ENCODE results near the gene GCG. TPM values are rescaled to one million over a fixed set of nuclear protein-coding genes. Genes with fewer than 3 reads are reported as not detected.

Gene GCG
- total and polyA plus RNA-seq, 4 donors: not detected

DNA sequence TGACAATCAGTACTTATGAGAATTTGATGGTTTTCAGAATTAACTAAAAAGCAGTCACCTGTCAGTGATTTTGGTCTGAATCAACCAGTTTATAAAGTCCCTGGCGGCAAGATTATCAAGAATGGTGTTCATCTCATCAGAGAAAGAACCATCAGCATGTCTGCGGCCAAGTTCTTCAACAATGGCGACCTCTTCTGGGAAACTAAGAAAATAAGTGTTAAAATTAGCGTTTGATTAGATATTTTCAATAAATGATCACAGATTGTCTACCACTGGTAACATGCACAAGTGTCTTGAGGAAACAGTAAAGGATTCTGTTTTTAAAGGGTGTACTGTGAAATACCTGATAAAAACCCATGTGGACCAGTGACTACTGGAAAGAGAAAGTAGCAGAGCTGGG lies 8.1 kb downstream of the GCG start:
- H3K9me3 ChIP-seq (ENCODE audit: control insufficient read depth in 4 of 4, low read length in 3 of 4): no peaks in the 10 kb centered on the region
- TF ChIP-seq FOXA2 (IDR thresholded peaks at IDR 0.05): no peak
- TF ChIP-seq EGR1 (IDR thresholded peaks at IDR 0.05; ENCODE audit: low read depth in 2 of 2): no peak
- TF ChIP-seq, protein P1, sequence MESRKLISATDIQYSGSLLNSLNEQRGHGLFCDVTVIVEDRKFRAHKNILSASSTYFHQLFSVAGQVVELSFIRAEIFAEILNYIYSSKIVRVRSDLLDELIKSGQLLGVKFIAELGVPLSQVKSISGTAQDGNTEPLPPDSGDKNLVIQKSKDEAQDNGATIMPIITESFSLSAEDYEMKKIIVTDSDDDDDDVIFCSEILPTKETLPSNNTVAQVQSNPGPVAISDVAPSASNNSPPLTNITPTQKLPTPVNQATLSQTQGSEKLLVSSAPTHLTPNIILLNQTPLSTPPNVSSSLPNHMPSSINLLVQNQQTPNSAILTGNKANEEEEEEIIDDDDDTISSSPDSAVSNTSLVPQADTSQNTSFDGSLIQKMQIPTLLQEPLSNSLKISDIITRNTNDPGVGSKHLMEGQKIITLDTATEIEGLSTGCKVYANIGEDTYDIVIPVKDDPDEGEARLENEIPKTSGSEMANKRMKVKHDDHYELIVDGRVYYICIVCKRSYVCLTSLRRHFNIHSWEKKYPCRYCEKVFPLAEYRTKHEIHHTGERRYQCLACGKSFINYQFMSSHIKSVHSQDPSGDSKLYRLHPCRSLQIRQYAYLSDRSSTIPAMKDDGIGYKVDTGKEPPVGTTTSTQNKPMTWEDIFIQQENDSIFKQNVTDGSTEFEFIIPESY (IDR thresholded peaks at IDR 0.05): no peak
- no peak for TF ChIP-seq HNF4A (conservative IDR thresholded peaks at IDR 0.05)
- TF ChIP-seq, protein P2, sequence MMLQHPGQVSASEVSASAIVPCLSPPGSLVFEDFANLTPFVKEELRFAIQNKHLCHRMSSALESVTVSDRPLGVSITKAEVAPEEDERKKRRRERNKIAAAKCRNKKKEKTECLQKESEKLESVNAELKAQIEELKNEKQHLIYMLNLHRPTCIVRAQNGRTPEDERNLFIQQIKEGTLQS (IDR thresholded peaks at IDR 0.05): no peak
- no peak for TF ChIP-seq JUND (IDR thresholded peaks at IDR 0.05)
- TF ChIP-seq NR2F2 (IDR thresholded peaks at IDR 0.05): no peak
- TF ChIP-seq SP1 (IDR thresholded peaks at IDR 0.05): no peak
- TF ChIP-seq, protein P3, sequence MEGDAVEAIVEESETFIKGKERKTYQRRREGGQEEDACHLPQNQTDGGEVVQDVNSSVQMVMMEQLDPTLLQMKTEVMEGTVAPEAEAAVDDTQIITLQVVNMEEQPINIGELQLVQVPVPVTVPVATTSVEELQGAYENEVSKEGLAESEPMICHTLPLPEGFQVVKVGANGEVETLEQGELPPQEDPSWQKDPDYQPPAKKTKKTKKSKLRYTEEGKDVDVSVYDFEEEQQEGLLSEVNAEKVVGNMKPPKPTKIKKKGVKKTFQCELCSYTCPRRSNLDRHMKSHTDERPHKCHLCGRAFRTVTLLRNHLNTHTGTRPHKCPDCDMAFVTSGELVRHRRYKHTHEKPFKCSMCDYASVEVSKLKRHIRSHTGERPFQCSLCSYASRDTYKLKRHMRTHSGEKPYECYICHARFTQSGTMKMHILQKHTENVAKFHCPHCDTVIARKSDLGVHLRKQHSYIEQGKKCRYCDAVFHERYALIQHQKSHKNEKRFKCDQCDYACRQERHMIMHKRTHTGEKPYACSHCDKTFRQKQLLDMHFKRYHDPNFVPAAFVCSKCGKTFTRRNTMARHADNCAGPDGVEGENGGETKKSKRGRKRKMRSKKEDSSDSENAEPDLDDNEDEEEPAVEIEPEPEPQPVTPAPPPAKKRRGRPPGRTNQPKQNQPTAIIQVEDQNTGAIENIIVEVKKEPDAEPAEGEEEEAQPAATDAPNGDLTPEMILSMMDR (IDR thresholded peaks at IDR 0.05; ENCODE audit: low read depth, low read length, missing input control): no peak
- TF ChIP-seq TAF1 (conservative IDR thresholded peaks at IDR 0.05): no peak
- TF ChIP-seq RAD21 (IDR thresholded peaks at IDR 0.05): no peak
- TF ChIP-seq GABPA (IDR thresholded peaks at IDR 0.05 in 1 of 2, conservative IDR thresholded peaks at IDR 0.05 in 1 of 2): no peak
- TF ChIP-seq, protein P4, sequence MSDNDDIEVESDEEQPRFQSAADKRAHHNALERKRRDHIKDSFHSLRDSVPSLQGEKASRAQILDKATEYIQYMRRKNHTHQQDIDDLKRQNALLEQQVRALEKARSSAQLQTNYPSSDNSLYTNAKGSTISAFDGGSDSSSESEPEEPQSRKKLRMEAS (IDR thresholded peaks at IDR 0.05): no peak
- no peak for TF ChIP-seq RXRA (IDR thresholded peaks at IDR 0.05)
- H3K27me3 ChIP-seq (ENCODE audit: control insufficient read depth in 4 of 4, insufficient read depth in 4 of 4, low read length in 3 of 4): peaks cover 0 to 6% (median 0%) of the 10 kb centered on the region in 4 donors
- no peak overlapping the region for H3K9ac ChIP-seq (ENCODE audit: low read depth in 1 of 2, low read length in 2 of 2)
- no peak overlapping the region for H3K27ac ChIP-seq (ENCODE audit: low read depth in 1 of 2, low read length in 2 of 2)
- H3K4me1 ChIP-seq (ENCODE audit: control insufficient read depth in 4 of 4, insufficient read depth in 4 of 4, low read length in 3 of 4): peaks cover 0 to 2% (median 0%) of the 10 kb centered on the region in 4 donors
- no peak overlapping the region for H3K4me3 ChIP-seq (ENCODE audit: low read depth in 1 of 3, low read length in 3 of 3)
- WGBS: 88% methylated on average over 4 of the region's 4 CpGs
- no peaks in the 10 kb centered on the region for H3K36me3 ChIP-seq (ENCODE audit: control insufficient read depth in 4 of 4, insufficient read depth in 3 of 4, low read depth in 1 of 4, low read length in 3 of 4)
- DNase-seq (ENCODE audit: low spot score): no peak

DNA sequence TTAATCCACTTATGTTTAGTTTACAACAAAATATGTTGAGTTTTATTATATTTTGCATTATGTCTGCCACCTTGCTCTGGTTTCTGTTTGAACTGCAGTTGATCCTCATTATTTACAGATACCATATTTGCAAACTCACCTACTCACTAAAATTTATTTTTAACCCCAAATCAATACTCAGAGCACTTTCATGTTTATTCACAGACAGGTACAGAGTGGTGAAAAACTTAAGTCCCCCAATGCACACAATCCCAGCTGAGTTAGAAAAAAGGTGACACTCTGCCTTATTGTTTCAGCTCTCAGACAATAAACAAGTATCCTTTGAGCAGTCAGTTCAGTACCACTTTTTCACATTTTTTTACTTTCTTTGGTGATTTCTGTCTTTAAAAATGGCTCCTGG lies 13.7 kb downstream of the GCG start:
- no peaks in the 10 kb centered on the region for H3K36me3 ChIP-seq (ENCODE audit: control insufficient read depth in 4 of 4, insufficient read depth in 3 of 4, low read depth in 1 of 4, low read length in 3 of 4)
- DNase-seq (ENCODE audit: low spot score): no peak
- TF ChIP-seq YY1 (IDR thresholded peaks at IDR 0.05) (peak; percentile 40), JUND (IDR thresholded peaks at IDR 0.05) (no peak)
- TF ChIP-seq, protein P4 (IDR thresholded peaks at IDR 0.05): no peak

DNA sequence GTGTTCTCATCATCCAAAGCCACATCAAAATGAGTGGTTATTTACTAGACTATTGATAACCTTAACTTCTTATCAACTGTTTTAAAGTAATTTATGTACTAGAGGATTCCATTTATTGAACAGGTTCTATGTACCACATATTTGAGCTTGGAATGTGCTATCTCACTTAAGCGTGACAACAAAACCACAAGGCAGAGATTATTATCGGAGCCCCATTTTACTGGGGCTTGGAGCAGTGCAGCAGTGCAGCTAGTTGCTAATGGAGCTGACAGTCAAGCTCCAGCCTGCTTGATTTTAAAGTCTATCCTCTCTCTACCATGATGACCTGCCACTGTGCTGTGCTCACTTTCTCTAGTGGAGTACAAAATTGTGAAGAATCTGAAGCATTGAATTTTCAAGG lies 24.6 kb downstream of the GCG start:
- Histone ChIP-seq H3K4me1 (ENCODE audit: control insufficient read depth in 4 of 4, insufficient read depth in 4 of 4, low read length in 3 of 4) (no peaks in the 10 kb centered on the region), H3K36me3 (ENCODE audit: control insufficient read depth in 4 of 4, insufficient read depth in 3 of 4, low read depth in 1 of 4, low read length in 3 of 4) (no peaks in the 10 kb centered on the region), H3K27ac (ENCODE audit: low read depth in 1 of 2, low read length in 2 of 2) (no peak overlapping the region), H3K9me3 (ENCODE audit: control insufficient read depth in 4 of 4, low read length in 3 of 4) (no peaks in the 10 kb centered on the region), H3K9ac (ENCODE audit: low read depth in 1 of 2, low read length in 2 of 2) (no peak overlapping the region), H3K27me3 (ENCODE audit: control insufficient read depth in 4 of 4, insufficient read depth in 4 of 4, low read length in 3 of 4) (no peaks in the 10 kb centered on the region), H3K4me3 (ENCODE audit: low read depth in 1 of 3, low read length in 3 of 3) (no peak overlapping the region)
- 91% methylated on average over 2 of the region's 2 CpGs for WGBS
- no peak for DNase-seq (ENCODE audit: low spot score)
- TF ChIP-seq SP1 (IDR thresholded peaks at IDR 0.05): no peak
- TF ChIP-seq GABPA (IDR thresholded peaks at IDR 0.05 in 1 of 2, conservative IDR thresholded peaks at IDR 0.05 in 1 of 2): no peak
- no peak for TF ChIP-seq YY1 (IDR thresholded peaks at IDR 0.05)
- TF ChIP-seq, protein P5, sequence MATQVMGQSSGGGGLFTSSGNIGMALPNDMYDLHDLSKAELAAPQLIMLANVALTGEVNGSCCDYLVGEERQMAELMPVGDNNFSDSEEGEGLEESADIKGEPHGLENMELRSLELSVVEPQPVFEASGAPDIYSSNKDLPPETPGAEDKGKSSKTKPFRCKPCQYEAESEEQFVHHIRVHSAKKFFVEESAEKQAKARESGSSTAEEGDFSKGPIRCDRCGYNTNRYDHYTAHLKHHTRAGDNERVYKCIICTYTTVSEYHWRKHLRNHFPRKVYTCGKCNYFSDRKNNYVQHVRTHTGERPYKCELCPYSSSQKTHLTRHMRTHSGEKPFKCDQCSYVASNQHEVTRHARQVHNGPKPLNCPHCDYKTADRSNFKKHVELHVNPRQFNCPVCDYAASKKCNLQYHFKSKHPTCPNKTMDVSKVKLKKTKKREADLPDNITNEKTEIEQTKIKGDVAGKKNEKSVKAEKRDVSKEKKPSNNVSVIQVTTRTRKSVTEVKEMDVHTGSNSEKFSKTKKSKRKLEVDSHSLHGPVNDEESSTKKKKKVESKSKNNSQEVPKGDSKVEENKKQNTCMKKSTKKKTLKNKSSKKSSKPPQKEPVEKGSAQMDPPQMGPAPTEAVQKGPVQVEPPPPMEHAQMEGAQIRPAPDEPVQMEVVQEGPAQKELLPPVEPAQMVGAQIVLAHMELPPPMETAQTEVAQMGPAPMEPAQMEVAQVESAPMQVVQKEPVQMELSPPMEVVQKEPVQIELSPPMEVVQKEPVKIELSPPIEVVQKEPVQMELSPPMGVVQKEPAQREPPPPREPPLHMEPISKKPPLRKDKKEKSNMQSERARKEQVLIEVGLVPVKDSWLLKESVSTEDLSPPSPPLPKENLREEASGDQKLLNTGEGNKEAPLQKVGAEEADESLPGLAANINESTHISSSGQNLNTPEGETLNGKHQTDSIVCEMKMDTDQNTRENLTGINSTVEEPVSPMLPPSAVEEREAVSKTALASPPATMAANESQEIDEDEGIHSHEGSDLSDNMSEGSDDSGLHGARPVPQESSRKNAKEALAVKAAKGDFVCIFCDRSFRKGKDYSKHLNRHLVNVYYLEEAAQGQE (IDR thresholded peaks at IDR 0.05): no peak
- no peak for TF ChIP-seq FOXA2 (IDR thresholded peaks at IDR 0.05)
- TF ChIP-seq, protein P1 (IDR thresholded peaks at IDR 0.05): no peak
- no peak for TF ChIP-seq NR2F2 (IDR thresholded peaks at IDR 0.05)
- no peak for TF ChIP-seq HNF4G (IDR thresholded peaks at IDR 0.05)

More for the DNA sequence above, 13.7 kb downstream of the GCG start:
- Histone ChIP-seq H3K4me3 (ENCODE audit: low read depth in 1 of 3, low read length in 3 of 3) (no peak overlapping the region), H3K27ac (ENCODE audit: low read depth in 1 of 2, low read length in 2 of 2) (no peak overlapping the region), H3K27me3 (ENCODE audit: control insufficient read depth in 4 of 4, insufficient read depth in 4 of 4, low read length in 3 of 4) (no peaks in the 10 kb centered on the region), H3K9ac (ENCODE audit: low read depth in 1 of 2, low read length in 2 of 2) (no peak overlapping the region), H3K9me3 (ENCODE audit: control insufficient read depth in 4 of 4, low read length in 3 of 4) (no peaks in the 10 kb centered on the region), H3K4me1 (ENCODE audit: control insufficient read depth in 4 of 4, insufficient read depth in 4 of 4, low read length in 3 of 4) (peaks cover 0 to 7% (median 3%) of the 10 kb centered on the region in 4 donors)
